Activated T-cell treated with anti-CD3 and anti-CD28 coated beads for 24 hours (primary cell): ENCODE results near the gene KASH5.
A peak's percentile ranks its signal among the peaks of the same experiment; 100 is the strongest.
"Not testable (repeated sequence)": the region's sequence is repeated elsewhere in the genome, so short reads cannot be mapped to it uniquely, and the experiment has no call there.

Experiments
- DNase-seq: peaks from one replicate; pipeline ENCODE4 v3.0.0-alpha.2; 2020; ENCODE audit warnings: low read depth

Gene KASH5

DNA sequence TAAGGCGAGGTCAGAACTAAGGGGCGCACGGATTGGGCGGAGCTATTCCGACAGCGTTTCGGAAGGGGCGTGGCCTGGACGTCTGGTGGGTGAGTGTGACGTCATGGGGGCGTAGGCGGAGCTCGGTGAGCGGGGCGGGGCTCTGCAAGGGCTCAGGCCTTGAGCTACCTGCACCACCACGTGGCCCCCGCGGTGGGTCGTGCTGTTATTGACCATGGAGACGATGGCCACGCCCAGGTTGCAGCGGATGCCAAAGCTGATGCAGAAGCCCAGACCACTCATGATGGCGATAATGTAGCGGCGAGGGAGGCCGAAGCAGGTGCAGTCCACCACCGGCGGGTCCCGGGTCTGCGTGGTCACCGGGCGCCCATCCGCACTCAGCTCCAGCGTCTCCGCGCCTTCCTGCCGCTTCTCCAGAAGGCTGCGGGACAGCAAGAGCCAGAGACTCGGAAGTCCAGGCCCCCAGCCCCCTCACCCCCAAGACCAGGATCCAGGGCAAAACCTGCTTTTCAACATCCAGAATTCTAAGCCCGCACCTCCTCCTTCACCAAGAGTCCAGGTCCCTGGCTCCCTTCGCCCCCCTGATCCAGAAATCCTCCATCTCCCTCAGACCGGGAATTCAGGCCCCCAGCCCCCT is 48.5 kb downstream of the KASH5 start:
- no peak for DNase-seq

DNA sequence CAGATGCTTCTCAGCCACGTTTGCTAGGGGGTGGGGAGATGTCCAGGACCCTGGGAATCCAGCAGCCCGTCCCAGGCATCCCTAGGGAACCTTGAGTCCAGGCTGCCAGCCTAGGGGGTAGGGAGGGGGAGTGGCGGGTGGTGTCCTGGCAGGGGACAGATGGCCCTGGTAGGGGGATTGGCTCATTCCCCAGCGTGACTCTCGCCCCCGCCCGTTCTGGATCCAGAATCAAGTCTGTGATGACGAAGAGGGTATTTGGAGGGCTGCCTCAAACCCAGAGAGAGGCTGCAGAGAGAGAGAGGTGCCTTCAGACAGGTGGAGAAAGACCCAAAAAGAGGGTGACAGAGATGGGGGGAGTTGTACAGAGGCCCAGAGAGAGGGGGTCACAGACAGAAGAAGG is 49.2 kb downstream of the KASH5 start:
- DNase-seq = no peak

DNA sequence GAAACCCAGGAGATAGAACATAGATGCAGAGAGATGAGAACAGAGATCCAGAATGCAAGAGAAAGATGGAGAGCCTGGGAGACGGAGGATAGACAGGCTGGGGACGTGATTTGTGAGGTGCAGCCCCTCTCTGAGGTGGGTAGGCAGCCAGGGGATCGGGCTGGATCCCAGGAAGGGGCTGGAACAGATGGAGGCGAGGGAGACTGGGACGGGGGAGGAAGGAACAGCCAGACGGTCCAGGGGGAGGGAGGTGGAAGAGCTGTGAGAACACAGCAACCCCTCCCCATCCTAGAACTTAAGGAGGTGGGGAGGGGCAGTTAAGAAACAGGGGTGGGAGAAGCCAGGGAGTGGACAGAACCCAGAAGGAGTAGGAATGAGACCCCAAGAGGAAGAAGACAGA is 50.2 kb downstream of the KASH5 start:
- no peak for DNase-seq

DNA sequence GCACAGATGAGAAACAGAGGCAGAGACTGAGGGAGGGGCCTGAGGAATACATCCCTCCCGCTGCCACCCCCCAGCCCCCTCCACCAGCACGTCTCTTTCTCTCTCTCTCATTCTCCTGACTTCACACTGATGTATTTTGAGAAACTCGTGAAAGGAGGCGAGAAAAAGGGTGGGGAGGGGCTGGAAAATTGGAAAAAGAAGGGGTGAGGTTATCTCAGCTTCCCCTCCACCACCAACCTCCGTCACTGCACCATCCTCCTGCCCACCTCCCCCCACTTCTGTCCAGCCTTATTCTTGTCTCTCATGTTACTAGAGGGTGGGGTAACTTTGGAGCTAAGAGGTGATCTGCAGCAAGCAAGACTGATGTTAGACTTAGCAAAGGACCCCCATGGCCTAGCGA is 51.8 kb downstream of the KASH5 start:
- DNase-seq = no peak

DNA sequence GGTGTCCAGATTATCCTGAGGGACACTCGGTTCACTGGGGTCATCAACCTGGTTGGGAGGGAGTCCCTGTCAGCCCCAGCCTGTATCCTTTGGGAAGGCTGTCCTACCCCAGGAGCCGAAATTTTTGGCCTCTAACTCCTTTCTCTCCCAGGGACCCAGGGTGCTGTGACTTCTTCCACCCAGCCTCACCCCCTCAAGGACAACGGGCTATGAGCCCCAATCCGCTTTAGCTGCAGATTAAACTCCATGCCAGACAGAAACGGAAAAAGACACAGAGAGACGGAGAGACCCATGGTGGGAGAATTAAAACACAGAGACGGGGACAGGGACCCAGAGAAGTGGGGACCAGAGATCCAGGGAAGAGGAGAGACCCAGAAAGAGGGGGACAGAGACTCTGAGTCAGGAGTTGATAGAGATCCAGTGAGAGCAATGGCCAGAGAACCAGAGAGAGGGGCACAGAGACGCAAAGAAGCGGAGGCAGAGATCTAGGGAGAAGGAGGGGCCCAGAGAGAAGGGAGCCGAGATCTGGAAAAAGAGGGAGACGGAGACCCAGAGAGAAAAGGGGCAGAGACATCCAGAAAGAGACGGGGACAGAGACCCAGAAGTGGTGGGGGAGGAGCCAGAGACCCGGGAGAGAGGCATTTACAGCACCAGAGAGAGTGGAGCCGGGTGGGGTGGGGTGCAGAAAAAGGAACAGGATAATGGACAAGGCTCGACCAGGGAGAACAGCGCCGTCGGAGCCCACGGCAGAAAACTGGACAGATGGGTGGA is 52.6 kb downstream of the KASH5 start:
- no peak for DNase-seq

DNA sequence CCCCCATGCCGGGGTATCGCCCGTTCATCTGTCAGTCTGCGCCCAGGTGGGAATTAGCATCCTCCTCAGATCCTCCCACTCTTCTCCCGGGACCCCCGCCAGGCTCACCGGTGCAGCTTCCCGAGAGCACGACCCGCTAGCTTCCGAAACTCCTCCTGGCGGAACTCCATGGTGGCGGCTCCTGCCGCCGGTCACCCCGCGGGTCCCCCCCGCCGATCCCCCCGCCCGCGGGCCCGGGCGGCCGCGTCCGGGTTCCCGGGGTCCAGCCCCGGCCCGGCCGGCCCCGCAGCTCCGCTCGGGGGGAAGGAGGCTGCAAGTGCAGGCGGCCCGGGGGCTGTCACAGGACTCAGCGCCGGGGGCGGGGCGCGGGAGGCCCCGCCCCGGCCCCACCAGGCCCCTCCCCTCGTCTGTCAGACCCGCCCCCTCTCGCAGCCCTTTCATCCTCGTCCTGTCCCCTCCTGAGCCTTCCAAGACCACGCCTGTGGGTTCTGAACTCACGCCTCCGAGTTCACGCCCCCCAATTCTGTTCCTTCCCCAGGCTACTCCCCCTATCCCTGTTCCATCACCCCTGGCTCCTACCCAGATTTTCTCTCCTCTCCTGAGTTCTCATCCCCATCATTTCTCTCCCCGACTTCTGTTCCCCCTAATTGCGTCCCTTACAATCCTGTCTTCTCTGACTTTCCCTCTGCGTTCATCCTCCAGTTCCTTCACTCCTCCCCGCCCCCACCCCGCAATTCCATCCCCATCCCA is 53.3 kb downstream of the KASH5 start, which contains the start of gene SLC17A7:
SLC17A7 (minus strand) TSS at position 318 of the 750 bp plus-strand sequence; CDS start at position 170, 148 bp downstream.
- DNase-seq = no peak

DNA sequence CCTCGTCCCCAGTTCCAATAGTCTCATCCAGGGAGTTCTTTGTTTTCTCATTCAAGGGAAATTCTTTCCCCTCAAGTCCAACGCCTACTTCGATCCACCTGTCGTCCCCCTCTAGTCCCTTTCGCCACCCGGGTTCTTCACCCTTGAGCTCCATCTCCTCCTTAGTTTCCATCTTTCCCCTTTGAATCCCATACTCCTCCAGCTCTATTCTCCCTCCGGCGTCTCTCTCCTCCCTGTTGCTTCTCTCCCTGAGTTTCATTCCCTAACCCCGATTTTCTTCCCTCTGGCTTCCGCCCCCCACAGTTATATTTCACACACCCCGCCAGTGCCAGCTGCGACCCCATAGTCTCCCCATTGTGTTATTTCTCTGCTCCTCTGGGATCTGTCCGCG is 53.9 kb downstream of the KASH5 start:
- no peak for DNase-seq

DNA sequence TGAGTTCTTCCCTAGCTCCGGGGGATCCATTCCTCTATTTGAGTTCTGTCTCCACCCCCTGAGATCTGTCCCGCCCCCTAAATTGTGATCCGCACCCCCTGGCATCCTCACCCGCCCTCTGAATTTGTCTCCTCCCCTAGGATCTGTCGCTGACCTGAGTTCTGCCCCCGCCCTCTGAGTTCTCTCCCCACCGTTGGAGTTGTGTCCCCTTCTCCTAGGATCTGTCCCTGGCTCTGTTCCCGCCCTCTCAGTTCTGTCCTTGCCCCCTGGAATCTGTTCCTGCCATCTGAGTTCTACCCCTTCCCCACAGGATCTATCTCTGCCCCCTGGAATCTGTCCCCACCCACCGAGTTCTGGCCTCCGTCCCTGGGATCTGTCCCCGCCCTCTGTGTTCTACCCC is 54.3 kb downstream of the KASH5 start:
- no peak for DNase-seq

DNA sequence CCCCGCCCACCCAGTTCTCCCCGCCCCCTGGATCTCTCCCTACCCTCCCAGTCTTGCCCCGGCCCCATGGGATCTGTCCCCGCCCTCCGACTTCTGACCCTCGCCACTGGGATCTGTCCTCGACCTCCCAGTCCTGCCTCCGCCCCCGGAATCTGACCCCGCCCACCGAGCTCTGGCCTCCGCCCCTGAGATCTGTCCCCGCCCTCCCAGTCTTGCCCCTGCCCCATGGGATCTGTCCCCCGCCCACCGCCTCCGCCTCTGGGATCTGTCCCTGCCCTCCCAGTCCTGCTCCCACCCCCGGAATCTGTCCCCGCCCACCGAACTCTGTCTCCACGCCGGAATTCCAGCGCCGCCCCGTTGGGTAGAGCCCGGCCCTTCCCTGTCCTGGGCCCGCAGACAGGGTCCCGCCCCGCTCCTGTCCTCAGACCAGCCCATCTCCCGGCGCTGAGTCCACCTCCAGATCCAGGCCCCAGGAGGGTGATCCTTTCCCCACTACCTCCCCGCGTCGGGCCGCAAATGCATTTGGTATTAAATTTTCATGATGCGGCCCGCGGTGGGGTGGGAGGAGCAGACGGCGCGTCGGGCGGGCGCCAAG is 54.8 kb downstream of the KASH5 start:
- DNase-seq = no peak

DNA sequence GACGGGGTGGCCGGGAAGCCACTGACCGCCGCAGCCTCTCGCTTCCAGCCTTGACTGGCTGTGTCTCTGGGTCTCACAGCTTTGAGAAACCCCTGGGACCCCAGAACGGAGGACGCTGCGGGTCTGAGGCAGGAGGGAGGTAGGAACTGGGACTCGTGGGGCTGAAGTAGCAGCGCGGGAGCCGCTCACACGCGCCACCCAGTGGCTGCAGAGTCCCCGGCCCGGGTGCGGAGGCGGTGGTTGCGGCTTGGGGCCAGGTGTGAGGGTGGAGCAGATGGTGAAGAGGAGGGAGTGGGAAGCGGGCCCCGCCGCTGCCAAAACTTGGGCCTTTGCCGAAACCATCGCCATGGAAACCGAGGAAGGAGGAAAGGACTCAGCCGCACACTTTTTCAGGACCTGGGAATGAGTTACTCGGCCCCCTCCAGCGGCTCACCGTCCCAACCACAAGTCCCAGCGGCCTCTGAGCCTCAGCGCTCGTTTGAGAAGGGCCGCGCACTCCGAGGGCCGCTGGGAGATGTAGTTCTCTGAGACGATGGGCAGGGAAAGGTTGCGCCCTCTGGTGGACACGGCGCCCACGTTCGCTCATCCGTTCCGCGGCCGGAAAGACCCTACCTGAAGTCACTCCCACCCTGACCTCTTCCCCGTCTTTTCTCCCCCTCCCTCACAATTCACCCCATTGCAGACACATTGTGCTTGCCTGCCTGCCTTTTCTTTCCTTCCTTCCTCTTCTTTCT is 55.5 kb downstream of the KASH5 start:
- peak; percentile 88 for DNase-seq

DNA sequence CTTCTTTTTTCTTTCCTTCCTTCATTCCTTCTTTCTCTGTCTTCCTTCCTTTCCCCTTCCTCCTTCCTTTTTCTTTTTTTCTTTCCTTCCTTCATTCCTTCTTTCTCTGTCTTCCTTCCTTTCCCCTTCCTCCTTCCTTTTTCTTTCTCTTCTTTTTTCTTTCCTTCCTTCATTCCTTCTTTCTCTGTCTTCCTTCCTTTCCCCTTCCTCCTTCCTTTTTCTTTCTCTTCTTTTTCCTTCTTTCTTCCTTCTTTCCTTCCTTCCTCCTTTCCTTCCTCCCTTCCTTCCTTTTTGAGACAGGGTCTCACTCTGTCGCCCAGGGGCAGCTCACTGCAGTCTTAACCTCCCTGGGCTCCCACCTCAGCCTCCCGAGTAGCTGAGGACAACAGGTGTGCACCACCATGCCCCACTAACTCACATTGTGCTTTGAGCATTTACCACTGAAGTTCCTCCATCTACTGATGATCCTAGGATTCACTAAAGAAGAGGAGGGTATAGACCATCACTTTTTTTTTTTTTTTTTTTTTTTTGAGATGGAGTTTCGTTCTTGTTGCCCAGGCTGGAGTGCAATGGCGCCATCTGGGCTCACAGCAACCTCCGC is 56.2 kb downstream of the KASH5 start:
- DNase-seq = not testable (repeated sequence)

DNA sequence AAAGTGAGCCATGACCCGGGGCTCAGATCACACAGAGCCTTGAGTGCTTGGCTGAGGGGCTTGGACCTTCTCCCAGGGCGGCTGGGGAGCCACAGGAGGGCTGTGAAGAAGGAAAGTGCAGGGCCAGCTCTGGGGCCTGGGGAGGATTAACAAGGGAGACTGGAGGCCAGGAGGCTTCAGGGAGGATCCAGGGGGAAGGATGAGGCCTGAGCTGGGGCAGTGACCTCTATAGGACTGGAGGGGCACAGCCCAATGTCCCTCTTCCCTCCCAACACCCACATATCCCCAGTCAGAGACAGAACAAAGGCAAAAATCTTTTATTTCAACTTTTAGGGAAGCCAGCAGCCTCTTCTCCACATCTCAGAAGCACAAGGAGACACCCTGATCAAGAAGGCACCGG is 57.9 kb downstream of the KASH5 start:
- DNase-seq = no peak

DNA sequence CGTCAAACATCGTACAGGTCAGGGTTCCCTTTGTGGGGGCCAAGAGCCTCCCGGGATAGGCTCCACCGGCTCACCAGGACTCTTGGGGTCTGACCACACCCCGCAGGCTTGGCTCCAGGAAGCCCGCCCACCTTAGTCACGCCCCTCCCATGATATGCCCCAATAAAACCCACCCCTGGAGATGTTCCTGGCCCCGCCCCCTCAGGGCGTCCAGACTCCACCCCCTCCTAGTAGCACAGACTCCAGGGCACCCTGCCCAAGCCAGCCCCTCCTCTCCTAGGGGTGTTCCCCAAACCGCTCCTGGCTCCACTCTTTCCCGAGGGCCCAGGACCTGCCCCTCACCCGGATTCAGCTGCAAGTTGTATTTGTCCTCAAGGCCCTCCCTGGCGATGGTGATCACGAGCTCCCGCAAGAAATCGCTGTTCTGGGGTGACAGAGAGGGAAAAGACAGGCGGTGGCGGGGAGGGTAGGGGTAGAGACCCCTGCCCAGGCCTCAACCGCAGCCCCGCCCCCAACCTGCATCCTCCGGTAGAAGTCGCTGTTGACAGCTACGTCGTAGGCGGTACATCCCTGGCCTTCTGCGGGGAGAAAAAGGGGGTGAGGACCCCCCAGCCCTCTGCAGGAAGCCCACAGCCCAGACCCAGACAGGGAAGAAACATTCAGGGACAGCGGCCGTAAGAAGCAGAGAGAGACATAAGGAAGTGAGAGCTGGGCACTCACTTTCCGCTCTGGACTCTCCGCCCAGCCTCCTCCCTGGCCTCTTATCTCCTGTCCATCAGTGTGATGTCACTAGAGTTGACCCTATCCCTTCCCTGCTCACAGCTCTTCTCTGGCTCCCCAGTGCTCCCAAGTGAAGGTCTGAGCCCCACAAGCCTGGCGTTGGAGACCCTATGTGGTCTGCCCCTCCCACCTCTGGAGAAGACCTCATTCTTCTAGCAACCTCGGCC is 59.7 kb downstream of the KASH5 start:
- no peak for DNase-seq

DNA sequence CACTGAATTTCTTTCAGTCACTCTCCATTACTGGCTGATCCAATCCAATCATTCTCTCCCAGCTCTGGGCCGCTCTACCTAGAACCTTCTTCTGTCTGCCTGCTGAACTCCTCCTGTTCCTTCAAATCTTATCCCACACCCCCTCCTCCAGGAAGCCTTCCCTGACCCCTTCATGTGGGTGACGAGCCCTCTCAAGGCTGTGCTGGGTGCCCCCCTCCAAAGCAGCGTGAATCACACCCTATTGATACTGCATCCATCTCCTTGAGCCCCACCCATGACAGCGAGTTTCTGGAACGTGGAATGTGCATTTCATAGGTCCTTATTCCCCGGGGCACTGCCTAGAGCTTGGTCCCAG is 60.4 kb downstream of the KASH5 start:
- DNase-seq = no peak

DNA sequence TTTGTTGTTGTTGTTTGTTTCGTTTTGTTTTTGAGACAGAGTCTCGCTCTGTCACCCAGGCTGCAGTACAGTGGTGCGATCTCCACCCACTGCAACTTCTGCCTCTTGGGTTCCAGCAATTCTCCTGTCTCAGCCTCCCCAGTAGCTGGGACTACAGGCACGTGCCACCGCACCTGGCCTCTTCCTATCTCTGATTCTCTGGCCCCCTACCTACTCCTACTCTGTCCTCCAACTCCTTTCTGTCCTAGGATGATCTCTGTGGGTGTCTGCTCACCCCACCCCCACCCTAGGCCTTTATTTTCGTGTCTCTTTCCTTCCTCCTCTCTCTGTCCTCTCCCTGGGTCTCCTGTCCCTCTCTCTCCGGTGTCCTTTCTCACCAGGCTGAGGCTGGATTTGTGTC is 62.4 kb downstream of the KASH5 start:
- no peak for DNase-seq

DNA sequence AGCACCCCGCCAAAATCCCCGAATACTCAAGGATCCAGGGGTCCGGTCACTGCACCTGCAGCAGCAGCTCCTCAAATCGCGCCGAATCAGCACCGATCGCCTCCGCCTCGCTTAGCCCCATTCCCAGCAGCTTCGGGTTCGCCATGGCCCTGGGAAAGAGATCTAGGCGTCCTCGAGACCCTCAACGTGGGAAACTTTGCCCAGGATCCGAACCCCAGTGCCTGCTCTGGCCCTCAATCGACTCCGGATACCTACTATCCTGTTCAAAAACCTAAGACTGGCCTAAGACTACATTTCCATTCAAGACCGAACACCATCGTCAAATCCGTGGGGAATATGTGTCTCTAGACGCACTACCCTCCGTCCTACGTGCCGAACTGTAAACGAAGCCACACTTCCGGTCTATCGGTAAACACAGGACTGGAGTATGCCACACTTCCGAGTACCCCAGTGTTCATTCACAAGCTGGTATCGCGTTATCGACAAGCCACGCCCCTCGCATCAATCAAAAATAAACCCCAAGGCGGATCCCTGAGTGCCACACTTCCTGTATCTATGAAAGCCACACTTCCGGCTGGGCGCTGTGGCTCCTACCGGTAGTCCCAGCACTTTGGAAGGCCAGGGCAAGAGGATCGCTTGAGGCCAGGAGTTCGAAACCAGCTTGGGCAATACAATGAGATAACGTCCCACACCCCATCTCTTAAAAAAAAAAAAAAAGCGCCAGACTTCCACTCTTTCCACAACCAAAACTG is 63.6 kb downstream of the KASH5 start, which contains the start of gene PIH1D1:
PIH1D1 (minus strand) TSS at position 385 of the 752 bp plus-strand sequence; CDS start at position 145, 240 bp downstream.
- peak; percentile 94 for DNase-seq

DNA sequence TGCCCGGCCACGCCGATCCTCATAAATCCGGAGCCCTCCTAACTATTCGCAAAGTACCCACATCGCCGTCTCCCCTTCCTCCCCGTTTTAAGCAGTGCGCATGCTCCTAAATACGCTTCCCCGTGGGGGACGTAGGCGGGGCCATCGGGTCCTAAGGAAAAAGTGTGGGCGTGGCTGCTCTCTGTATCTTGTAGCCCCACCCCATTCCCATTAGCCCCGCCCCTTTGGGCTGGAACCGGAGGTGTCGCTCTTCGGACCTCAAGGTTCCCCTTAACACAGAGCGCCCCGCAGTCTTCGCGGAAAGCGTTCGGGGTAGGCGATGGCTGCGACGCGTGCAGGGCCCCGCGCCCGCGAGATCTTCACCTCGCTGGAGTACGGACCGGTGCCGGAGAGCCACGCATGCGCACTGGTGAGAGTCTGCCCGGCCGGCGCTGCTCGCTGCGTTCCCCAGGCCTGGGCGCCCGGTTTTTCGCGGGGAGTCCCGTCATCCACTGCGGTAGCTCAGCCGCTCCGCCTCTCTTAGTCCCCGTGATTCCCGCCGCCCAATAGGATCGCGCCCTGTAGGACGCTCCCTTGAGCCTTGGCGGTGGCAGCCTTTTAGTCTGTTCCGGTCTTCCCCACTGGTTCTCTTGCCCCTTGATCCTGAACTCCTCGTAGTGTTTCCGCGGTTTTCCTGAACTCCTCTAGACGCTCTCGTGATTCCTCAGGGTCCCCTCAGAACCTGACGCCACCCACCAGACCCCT is 65.1 kb downstream of the KASH5 start, which contains the start of gene ALDH16A1:
ALDH16A1 (plus strand) TSS at position 213 of the 744 bp plus-strand sequence; CDS start at position 320, 107 bp downstream.
- peak; percentile 96 for DNase-seq

DNA sequence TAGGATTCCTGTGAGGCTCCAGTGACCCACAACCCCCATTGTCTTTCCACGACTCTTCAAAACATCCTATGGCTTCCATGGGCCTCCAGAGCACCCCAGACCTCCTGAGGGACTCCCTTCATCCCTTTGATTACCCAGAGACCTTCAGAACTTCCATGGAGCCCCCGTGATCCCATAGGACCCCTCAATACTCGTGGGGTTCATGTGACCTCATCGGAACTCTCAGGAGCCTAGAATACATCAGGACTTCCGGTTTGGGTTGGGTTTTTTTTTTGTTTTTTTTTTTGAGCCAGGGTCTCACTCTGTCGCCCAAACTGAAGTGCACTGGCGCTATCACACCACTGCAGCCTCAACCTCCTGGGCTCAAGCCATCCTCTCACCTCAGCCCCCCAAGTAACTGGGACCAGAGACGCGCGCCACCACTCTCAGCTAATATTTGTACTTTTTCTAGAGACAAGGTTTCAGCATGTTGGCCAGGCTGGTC is 65.8 kb downstream of the KASH5 start:
- DNase-seq = no peak
